Measurements from ENCODE around the gene NTF3.

DNA sequence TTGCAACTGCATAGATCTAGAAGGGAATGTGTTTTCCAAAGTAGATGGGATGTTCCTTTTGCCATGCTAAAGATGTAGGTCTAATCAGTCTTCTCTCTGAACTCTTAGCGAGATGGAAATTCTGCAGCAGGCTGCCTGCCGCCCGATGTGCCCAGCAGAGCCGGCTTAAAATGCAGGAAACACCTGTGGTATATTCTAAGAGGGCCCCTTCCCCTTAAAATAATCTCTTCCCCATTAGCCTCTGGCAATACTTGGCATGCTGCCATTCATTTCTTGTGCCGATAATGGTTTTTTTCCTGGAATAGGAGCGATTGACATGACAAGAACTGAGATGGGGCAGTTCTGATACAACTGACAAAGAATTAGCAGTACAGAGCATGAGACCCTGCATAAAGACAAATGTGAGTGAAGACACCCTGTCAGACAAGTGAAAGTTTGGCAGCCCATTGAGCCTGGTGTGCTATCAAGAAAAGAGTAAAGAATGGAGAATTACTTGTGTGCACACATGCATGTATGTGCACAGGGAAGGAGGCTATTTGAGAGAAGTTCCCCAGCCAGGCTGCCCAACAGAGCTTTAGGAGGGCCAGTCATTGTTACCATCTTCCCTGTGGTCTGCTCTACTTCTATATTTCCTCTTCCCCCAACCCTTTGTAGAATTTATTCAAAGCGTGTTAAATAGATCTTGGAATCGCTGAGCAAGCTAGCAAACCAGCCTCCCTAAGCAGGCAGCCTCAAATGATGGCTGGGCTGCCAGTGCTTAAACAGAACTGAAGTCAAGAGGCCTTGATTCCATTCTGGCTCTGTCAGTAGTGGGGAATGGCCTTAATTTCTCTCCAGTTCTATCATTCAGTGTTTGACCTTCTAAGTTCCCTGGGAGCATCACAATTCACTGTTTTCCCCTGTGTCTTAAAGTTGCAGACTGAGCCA is 29.6 kb upstream of the NTF3 start:
- TF ChIP-seq, protein P1, sequence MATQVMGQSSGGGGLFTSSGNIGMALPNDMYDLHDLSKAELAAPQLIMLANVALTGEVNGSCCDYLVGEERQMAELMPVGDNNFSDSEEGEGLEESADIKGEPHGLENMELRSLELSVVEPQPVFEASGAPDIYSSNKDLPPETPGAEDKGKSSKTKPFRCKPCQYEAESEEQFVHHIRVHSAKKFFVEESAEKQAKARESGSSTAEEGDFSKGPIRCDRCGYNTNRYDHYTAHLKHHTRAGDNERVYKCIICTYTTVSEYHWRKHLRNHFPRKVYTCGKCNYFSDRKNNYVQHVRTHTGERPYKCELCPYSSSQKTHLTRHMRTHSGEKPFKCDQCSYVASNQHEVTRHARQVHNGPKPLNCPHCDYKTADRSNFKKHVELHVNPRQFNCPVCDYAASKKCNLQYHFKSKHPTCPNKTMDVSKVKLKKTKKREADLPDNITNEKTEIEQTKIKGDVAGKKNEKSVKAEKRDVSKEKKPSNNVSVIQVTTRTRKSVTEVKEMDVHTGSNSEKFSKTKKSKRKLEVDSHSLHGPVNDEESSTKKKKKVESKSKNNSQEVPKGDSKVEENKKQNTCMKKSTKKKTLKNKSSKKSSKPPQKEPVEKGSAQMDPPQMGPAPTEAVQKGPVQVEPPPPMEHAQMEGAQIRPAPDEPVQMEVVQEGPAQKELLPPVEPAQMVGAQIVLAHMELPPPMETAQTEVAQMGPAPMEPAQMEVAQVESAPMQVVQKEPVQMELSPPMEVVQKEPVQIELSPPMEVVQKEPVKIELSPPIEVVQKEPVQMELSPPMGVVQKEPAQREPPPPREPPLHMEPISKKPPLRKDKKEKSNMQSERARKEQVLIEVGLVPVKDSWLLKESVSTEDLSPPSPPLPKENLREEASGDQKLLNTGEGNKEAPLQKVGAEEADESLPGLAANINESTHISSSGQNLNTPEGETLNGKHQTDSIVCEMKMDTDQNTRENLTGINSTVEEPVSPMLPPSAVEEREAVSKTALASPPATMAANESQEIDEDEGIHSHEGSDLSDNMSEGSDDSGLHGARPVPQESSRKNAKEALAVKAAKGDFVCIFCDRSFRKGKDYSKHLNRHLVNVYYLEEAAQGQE (IDR thresholded peaks at IDR 0.05; ENCODE audit: low read depth, low read length), result no peak
- TF ChIP-seq TCF12 (IDR thresholded peaks at IDR 0.05) (no peak), POLR2AphosphoS5 (IDR thresholded peaks at IDR 0.05; ENCODE audit: low read depth, low read length) (no peak), EP300 (IDR thresholded peaks at IDR 0.05; ENCODE audit: borderline replicate concordance in 1 of 2, low read depth in 1 of 2, low read length in 1 of 2) (no peak), TAF1 (IDR thresholded peaks at IDR 0.05; ENCODE audit: borderline replicate concordance, low read depth, low read length) (no peak), GABPA (IDR thresholded peaks at IDR 0.05; ENCODE audit: low read depth) (no peak), EZH2phosphoT487 (IDR thresholded peaks at IDR 0.05; ENCODE audit: borderline replicate concordance, low read depth) (no peak), RFX5 (IDR thresholded peaks at IDR 0.05; ENCODE audit: low read length) (no peak), YY1 (IDR thresholded peaks at IDR 0.05; ENCODE audit: low read depth) (no peak), RAD21 (IDR thresholded peaks at IDR 0.05; ENCODE audit: low read length) (no peak)
- TF ChIP-seq, protein P2, sequence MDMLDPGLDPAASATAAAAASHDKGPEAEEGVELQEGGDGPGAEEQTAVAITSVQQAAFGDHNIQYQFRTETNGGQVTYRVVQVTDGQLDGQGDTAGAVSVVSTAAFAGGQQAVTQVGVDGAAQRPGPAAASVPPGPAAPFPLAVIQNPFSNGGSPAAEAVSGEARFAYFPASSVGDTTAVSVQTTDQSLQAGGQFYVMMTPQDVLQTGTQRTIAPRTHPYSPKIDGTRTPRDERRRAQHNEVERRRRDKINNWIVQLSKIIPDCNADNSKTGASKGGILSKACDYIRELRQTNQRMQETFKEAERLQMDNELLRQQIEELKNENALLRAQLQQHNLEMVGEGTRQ (IDR thresholded peaks at IDR 0.05; ENCODE audit: borderline replicate concordance, low read depth, low read length), result no peak
- TF ChIP-seq, protein P3, sequence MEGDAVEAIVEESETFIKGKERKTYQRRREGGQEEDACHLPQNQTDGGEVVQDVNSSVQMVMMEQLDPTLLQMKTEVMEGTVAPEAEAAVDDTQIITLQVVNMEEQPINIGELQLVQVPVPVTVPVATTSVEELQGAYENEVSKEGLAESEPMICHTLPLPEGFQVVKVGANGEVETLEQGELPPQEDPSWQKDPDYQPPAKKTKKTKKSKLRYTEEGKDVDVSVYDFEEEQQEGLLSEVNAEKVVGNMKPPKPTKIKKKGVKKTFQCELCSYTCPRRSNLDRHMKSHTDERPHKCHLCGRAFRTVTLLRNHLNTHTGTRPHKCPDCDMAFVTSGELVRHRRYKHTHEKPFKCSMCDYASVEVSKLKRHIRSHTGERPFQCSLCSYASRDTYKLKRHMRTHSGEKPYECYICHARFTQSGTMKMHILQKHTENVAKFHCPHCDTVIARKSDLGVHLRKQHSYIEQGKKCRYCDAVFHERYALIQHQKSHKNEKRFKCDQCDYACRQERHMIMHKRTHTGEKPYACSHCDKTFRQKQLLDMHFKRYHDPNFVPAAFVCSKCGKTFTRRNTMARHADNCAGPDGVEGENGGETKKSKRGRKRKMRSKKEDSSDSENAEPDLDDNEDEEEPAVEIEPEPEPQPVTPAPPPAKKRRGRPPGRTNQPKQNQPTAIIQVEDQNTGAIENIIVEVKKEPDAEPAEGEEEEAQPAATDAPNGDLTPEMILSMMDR (IDR thresholded peaks at IDR 0.05), result no peak
